ENCODE measurements around the gene AK8. TPM values are rescaled to one million over a fixed set of nuclear protein-coding genes. Genes with fewer than 3 reads are reported as not detected.

Gene AK8
- total RNA-seq, 1 experiment from 2014 or later, result 0.88 TPM

DNA sequence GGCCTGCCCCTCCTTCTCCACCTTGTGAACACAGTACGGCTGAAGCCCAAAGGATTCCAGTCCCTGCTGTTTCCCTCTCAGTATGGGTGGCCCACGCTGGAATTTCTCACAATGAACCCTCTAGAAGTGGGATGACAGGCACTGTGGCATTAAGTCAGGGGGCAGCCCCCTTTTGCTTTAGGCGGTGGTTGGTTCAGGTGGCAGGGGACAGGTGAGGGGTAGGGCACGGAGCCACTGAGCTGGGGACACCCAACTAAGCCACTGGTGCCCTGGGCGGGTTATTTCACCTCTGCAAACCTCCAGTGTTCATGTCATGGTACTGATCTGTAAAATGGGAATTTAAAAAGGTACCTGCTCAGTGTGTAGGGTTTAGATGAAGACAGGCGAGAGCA lies 8.2 kb upstream of the AK8 start:
- Histone ChIP-seq H3K9me3 (no peaks in the 10 kb centered on the region), H3K27me3 (replicated peaks; ENCODE audit: control insufficient read depth, insufficient read depth, low read length) (no peaks in the 10 kb centered on the region), H3K36me3 (ENCODE audit: control insufficient read depth, insufficient read depth, low read length) (no peaks in the 10 kb centered on the region), H3K4me1 (peaks cover 8% of the 10 kb centered on the region; the same call in 1 of the 2 replicates), H3K4me3 (ENCODE audit: low read depth, low read length) (no peak overlapping the region)
- Mint-ChIP-seq H3K27me3 (ENCODE audit: insufficient read depth, unreplicated experiment) (no peaks in the 10 kb centered on the region), H3K36me3 (ENCODE audit: insufficient read depth, unreplicated experiment) (peaks cover 4% of the 10 kb centered on the region), H3K4me3 (ENCODE audit: unreplicated experiment) (no peak overlapping the region), H3K27ac (ENCODE audit: unreplicated experiment) (peak overlapping the region; percentile 39), H3K4me1 (ENCODE audit: low read depth, unreplicated experiment) (no peaks in the 10 kb centered on the region), H3K9me3 (ENCODE audit: unreplicated experiment) (no peaks in the 10 kb centered on the region)
- TF ChIP-seq, protein P1, sequence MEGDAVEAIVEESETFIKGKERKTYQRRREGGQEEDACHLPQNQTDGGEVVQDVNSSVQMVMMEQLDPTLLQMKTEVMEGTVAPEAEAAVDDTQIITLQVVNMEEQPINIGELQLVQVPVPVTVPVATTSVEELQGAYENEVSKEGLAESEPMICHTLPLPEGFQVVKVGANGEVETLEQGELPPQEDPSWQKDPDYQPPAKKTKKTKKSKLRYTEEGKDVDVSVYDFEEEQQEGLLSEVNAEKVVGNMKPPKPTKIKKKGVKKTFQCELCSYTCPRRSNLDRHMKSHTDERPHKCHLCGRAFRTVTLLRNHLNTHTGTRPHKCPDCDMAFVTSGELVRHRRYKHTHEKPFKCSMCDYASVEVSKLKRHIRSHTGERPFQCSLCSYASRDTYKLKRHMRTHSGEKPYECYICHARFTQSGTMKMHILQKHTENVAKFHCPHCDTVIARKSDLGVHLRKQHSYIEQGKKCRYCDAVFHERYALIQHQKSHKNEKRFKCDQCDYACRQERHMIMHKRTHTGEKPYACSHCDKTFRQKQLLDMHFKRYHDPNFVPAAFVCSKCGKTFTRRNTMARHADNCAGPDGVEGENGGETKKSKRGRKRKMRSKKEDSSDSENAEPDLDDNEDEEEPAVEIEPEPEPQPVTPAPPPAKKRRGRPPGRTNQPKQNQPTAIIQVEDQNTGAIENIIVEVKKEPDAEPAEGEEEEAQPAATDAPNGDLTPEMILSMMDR (IDR thresholded peaks at IDR 0.05; ENCODE audit: insufficient read depth in 1 of 2, low read depth in 1 of 2, low read length in 1 of 2, severe bottlenecking in 1 of 2, unreplicated experiment in 1 of 2), result no peak
- CTCF ChIA-PET, result interaction anchor here (0.7 kb wide), 1 partner anchor 91 kb away, joined by 3 read pairs; no protein-coding TSS in a partner anchor
- BruUV-seq (replicated peaks), result no TSS peak
- POLR2A ChIA-PET, result no interaction called here
- DNase-seq, result no peak
- intact Hi-C loops (cut with micrococcal nuclease; ENCODE audit: unreplicated experiment), result no loop called here

DNA sequence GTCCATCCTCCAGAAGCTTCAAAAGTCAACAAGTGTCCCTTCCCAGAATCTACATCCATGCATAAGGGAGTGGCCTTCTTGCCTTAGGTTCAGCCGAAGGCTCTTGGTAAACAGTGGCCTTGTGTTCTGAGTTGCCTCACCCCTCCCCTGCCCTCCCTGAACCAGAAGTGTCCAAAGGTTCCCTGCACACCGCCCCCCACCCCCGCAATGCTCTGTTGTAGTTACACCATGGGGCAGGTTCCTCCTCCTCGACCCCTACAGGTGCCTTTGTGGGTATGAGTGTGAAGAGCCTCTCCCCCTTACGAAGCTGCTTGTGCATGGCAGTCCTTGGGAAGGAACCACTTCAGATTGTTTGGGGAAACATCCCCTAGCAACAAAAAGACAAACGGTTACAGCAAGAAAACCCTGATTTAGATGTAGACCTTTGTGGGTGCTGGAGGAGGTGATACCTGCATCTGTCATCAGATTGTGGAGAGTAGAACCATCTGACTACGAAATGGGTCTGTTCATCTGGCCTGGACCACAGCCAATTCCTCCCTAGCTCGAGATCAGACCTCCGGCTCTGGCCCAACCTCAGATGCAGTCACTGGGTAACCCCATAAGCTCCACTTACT lies 7.7 kb upstream of the AK8 start:
- intact Hi-C loops (cut with micrococcal nuclease; ENCODE audit: unreplicated experiment), result no loop called here
- POLR2A ChIA-PET, result no interaction called here
- peak overlapping the region; percentile 39 for H3K27ac Mint-ChIP-seq (ENCODE audit: unreplicated experiment)
- no peaks in the 10 kb centered on the region for H3K4me1 Mint-ChIP-seq (ENCODE audit: low read depth, unreplicated experiment)
- no TSS peak for BruUV-seq (replicated peaks)
- TF ChIP-seq, protein P1 (IDR thresholded peaks at IDR 0.05; ENCODE audit: insufficient read depth in 1 of 2, low read depth in 1 of 2, low read length in 1 of 2, severe bottlenecking in 1 of 2, unreplicated experiment in 1 of 2), result no peak
- CTCF ChIA-PET, result interaction anchor here (0.7 kb wide), 2 partner anchors 91 to 1951 kb away, joined by 3 to 10 read pairs; no protein-coding TSS in a partner anchor
- no peaks in the 10 kb centered on the region for H3K9me3 Mint-ChIP-seq (ENCODE audit: unreplicated experiment)
- H3K9me3 ChIP-seq, result no peaks in the 10 kb centered on the region
- H3K27me3 ChIP-seq (replicated peaks; ENCODE audit: control insufficient read depth, insufficient read depth, low read length), result no peaks in the 10 kb centered on the region
- no peak overlapping the region for H3K4me3 Mint-ChIP-seq (ENCODE audit: unreplicated experiment)
- DNase-seq, result peak; percentile 66 to 71
- H3K4me1 ChIP-seq, result peaks cover 8% of the 10 kb centered on the region; the same call in 1 of the 2 replicates
- H3K27me3 Mint-ChIP-seq (ENCODE audit: insufficient read depth, unreplicated experiment), result no peaks in the 10 kb centered on the region
- no peaks in the 10 kb centered on the region for H3K36me3 ChIP-seq (ENCODE audit: control insufficient read depth, insufficient read depth, low read length)
- peaks cover 4% of the 10 kb centered on the region for H3K36me3 Mint-ChIP-seq (ENCODE audit: insufficient read depth, unreplicated experiment)
- no peak overlapping the region for H3K4me3 ChIP-seq (ENCODE audit: low read depth, low read length)

DNA sequence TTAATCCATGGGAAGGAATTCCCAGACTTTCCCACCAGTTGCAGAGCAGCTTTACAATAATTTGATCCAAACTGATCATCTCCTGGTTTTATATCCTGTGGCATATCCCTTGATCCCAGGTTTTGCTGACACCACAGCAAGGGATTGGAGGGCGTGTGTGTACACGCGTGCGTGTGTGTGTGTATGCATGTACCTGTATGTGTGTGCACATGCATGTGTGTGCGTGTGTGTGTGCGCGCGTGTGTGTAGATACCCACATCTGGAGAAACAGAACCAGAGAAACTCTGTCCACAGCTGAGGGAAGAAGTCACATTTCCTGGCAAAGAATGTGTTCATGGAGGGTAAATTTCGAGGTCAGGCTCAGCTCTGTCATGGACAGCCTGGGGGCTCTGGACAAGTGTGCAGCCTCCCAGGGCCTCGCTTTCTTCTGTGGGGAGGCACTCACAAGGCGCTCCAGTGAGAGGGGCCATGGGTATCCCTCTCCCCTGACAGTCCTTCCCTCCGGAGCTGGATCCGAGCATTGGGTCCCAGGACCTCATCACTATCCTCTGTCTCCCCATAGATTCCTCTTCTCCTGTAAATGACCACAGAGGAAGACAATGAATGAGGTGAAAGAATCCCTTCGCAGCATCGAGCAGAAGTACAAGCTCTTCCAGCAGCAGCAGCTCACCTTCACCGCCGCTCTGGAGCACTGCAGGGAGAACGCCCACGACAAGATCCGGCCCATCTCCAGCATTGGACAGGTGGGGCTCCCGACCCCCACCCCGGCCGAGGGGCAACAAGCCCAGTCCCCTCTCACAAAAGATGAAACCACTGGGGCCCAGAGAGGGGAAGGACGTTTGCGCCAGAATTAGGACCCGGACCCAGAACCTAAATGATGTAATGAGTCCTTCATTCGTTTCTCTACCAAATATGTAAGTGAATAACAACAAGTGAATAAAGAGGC lies 5.5 kb upstream of the AK8 start:
- Mint-ChIP-seq H3K27me3 (ENCODE audit: insufficient read depth, unreplicated experiment) (no peaks in the 10 kb centered on the region), H3K4me3 (ENCODE audit: unreplicated experiment) (no peak overlapping the region), H3K36me3 (ENCODE audit: insufficient read depth, unreplicated experiment) (peaks cover 4% of the 10 kb centered on the region), H3K4me1 (ENCODE audit: low read depth, unreplicated experiment) (no peaks in the 10 kb centered on the region), H3K27ac (ENCODE audit: unreplicated experiment) (no peak overlapping the region), H3K9me3 (ENCODE audit: unreplicated experiment) (no peaks in the 10 kb centered on the region)
- intact Hi-C loops (cut with micrococcal nuclease; ENCODE audit: unreplicated experiment), result no loop called here
- Histone ChIP-seq H3K4me1 (peaks cover 8% of the 10 kb centered on the region; the same call in 1 of the 2 replicates), H3K36me3 (ENCODE audit: control insufficient read depth, insufficient read depth, low read length) (no peaks in the 10 kb centered on the region), H3K27me3 (replicated peaks; ENCODE audit: control insufficient read depth, insufficient read depth, low read length) (no peaks in the 10 kb centered on the region), H3K9me3 (no peaks in the 10 kb centered on the region), H3K4me3 (ENCODE audit: low read depth, low read length) (no peak overlapping the region)
- no TSS peak for BruUV-seq (replicated peaks)
- ChIA-PET POLR2A (no interaction called here), CTCF (interaction anchor here (0.6 kb wide), 1 partner anchor 33 kb away, joined by 4 read pairs; no protein-coding TSS in a partner anchor)
- no peak for DNase-seq
- TF ChIP-seq, protein P1 (IDR thresholded peaks at IDR 0.05; ENCODE audit: insufficient read depth in 1 of 2, low read depth in 1 of 2, low read length in 1 of 2, severe bottlenecking in 1 of 2, unreplicated experiment in 1 of 2), result no peak

Data from Caco-2 (cell line).